Common myeloid progenitor, CD34-positive (primary cell): Measurements from ENCODE around the gene SCRN1.
A peak's percentile ranks its signal among the peaks of the same experiment; 100 is the strongest.

Source experiments
- CTCF ChIA-PET: fragments of 350-600 bp; sonication (Branson Sonifier 250); formaldehyde crosslinking; loops from one replicate; lab custom pipeline; 2021; ENCODE audit warnings: antibody characterized with exemption; lab: Charles Lee
- POLR2A ChIA-PET: fragments of 350-600 bp; sonication (Branson Sonifier 250); formaldehyde crosslinking; loops from one replicate; lab custom pipeline; 2021; ENCODE audit warnings: antibody characterized with exemption; lab: Charles Lee
- DNase-seq, 3 donors: peaks; one replicate each; pipeline versions ENCODE4 v3.0.0 to v3.0.0-alpha.2; 2013
- H3K27ac ChIP-seq, 2 experiments: 1 replicate in 1 of 2; 2 replicates in 1 of 2; pipeline ENCODE4 v1.7.0; 2013; ENCODE audit warnings: inconsistent platforms in 2 of 2, low read length in 2 of 2, mild to moderate bottlenecking in 2 of 2, low read depth in 1 of 2, moderate library complexity in 1 of 2; ENCODE audit not compliant: severe bottlenecking in 2 of 2, insufficient read depth in 1 of 2, poor library complexity in 1 of 2
- H3K27me3 ChIP-seq, 5 experiments: replicated peaks in 2 of 5; 1 replicate in 3 of 5; 2 replicates in 2 of 5; pipeline versions ENCODE4 v1.6.1 to v1.7.0; 2013; ENCODE audit warnings: low read length in 4 of 5, mild to moderate bottlenecking in 2 of 5, moderate library complexity in 2 of 5, inconsistent platforms in 1 of 5; ENCODE audit not compliant: insufficient read depth in 5 of 5, control insufficient read depth in 4 of 5
- H3K36me3 ChIP-seq, 4 experiments: 1 replicate in 2 of 4; 2 replicates in 2 of 4; pipeline versions ENCODE4 v1.6.1 to v1.7.0; 2013; ENCODE audit warnings: low read length in 3 of 4, control low read depth in 1 of 4, mild to moderate bottlenecking in 1 of 4; ENCODE audit not compliant: control insufficient read depth in 4 of 4, insufficient read depth in 4 of 4
- H3K4me1 ChIP-seq, 4 experiments: 1 replicate in 3 of 4; 2 replicates in 1 of 4; pipeline versions ENCODE4 v1.6.1 to v1.7.1; 2013; ENCODE audit warnings: low read length in 3 of 4, mild to moderate bottlenecking in 3 of 4, control low read depth in 1 of 4, inconsistent platforms in 1 of 4, moderate library complexity in 1 of 4; ENCODE audit not compliant: control insufficient read depth in 4 of 4, insufficient read depth in 4 of 4; ENCODE audit errors: control extremely low read depth in 1 of 4
- H3K4me3 ChIP-seq, 7 experiments: 1 replicate in 4 of 7; 2 replicates in 3 of 7; pipeline versions ENCODE4 v1.5.1 to v1.7.0; 2013; ENCODE audit warnings: mild to moderate bottlenecking in 7 of 7, low read length in 6 of 7, moderate library complexity in 6 of 7, inconsistent platforms in 2 of 7, low read depth in 2 of 7, control low read depth in 1 of 7; ENCODE audit not compliant: insufficient read depth in 4 of 7, control insufficient read depth in 1 of 7; ENCODE audit errors: extremely low read depth in 1 of 7
- H3K9me3 ChIP-seq, 5 experiments: 1 replicate in 4 of 5; 2 replicates in 1 of 5; pipeline versions ENCODE4 v1.6.1 to v1.7.1; 2013; ENCODE audit warnings: low read length in 4 of 5, mild to moderate bottlenecking in 2 of 5, inconsistent platforms in 1 of 5, low read depth in 1 of 5, moderate library complexity in 1 of 5; ENCODE audit not compliant: control insufficient read depth in 4 of 5, insufficient read depth in 2 of 5; ENCODE audit errors: control extremely low read depth in 1 of 5
- WGBS: methylation state at CpG from one replicate; pipeline ENCODE4 v1.1.5; 2013; ENCODE audit not compliant: insufficient coverage; 5-methylcytosine and 5-hydroxymethylcytosine counted together

Gene SCRN1

DNA sequence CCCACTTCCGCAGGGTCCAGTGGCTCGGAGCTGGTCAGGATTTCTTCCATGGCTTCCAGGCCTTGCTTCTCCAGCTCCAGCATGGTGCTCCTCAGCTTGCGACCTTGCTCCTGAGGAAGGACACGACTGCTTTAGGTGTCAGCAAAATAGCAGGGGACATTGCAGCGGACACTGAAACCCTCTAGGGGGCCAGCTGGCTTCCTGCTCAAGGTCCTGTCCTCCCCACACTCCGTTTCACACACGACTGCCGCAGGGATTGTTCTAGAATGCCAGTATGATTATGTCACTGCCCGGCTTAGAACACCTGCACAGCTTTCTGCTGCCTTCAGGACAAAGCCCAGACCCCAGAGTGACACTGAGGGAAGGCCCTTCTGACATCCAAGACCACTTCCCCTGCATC, 65.6 kb downstream of the SCRN1 start:
- Histone ChIP-seq H3K27ac (peak overlapping the region in 1 of 2 experiments; percentile 7), H3K4me1 (no peaks in the 10 kb centered on the region), H3K36me3 (peaks cover 6 to 62% (median 36%) of the 10 kb centered on the region in 4 experiments), H3K4me3 (no peak overlapping the region), H3K27me3 (no peaks in the 10 kb centered on the region), H3K9me3 (no peaks in the 10 kb centered on the region)
- CTCF ChIA-PET = interaction anchor here (0.6 to 7.8 kb wide), 5 partner anchors 30 to 150 kb away, joined by 3 to 119 read pairs (median 5); no protein-coding TSS in a partner anchor
- POLR2A ChIA-PET = no interaction called here
- DNase-seq = no peak
- 95% methylated on average over 9 of the region's 9 CpGs for WGBS

DNA sequence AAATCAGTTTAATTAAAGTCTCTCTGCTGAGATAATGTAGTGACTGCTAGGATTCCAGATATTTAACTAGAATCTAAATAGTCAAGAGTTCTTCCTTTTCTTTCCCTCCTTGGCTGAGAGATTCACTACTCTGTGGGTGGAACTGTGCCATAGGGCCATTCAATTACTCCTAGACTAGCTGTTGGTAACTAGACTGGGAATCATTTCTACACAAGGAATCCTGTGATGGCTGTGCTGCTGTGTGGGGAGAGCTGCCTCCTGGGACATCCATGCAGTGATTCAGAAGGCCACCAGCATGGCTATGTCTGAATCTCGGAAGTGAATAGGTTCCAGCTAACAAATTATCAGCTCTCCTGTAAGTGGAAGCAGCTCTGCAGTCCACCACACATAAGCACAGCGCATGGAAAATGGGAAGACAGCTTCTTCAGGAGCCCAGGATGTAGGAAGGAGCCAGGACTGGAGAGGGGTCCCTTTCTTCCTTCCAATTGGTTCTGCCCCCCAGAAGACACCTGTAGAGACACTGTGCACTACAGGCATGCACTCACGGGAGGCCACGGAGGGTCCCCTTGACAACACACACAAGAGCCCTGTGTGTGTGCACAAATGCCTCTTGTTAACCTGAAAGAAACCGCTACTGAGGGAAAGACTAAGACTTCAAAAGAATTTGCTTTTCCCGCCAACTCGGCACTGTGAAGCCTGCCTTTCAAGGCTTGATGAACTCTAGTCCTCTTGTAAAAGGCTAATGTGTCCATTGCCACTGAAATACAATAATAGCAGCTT, 66.5 kb downstream of the SCRN1 start:
- no peaks in the 10 kb centered on the region for H3K27me3 ChIP-seq
- ChIA-PET POLR2A (no interaction called here), CTCF (interaction anchor here (0.6 to 7.8 kb wide), 14 partner anchors 9 to 176 kb away, joined by 3 to 119 read pairs (median 11); no protein-coding TSS in a partner anchor)
- no peak overlapping the region for H3K4me3 ChIP-seq
- H3K9me3 ChIP-seq = no peaks in the 10 kb centered on the region
- 79% methylated on average over 6 of the region's 7 CpGs for WGBS
- no peak for DNase-seq
- no peak overlapping the region for H3K27ac ChIP-seq
- H3K36me3 ChIP-seq = peaks cover 6 to 62% (median 32%) of the 10 kb centered on the region in 4 experiments
- no peaks in the 10 kb centered on the region for H3K4me1 ChIP-seq

DNA sequence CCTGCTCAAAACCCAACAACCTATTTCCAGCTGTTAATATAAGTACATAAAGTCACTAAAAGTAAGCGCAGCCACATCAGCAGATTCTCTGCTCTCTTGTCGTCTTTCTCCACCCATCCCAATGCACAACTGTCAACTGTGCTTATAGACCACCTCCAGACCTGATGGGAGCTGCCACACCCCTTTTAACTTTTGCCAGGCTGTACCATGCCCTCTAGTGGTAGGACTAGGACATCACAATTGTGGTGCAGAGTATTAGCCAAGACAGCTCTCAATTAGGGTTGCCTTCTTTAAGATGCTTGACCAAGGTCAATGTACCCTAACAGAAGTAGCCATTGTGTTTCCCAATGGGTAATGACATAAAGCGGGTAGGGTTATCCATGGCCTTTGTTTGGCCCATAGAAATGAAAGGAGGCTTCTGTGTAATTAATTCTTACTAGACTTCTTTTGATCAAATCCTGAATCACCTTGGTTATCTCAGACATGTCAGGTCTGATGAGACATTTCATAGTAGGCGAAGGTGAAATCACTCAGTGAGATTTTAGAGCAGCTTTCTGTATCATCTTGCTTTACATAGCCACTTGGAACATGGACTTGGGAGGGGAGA, 68.1 kb downstream of the SCRN1 start:
- H3K36me3 ChIP-seq = peaks cover 6 to 53% (median 30%) of the 10 kb centered on the region in 4 experiments
- no peaks in the 10 kb centered on the region for H3K4me1 ChIP-seq
- H3K4me3 ChIP-seq = no peak overlapping the region
- WGBS = 86% methylated on average over 1 of the region's 4 CpGs
- H3K9me3 ChIP-seq = no peaks in the 10 kb centered on the region
- ChIA-PET CTCF (interaction anchor here (0.6 to 7.8 kb wide), 30 partner anchors 9 to 642 kb away, joined by 3 to 119 read pairs (median 4); no protein-coding TSS in a partner anchor), POLR2A (interaction anchor here (1.6 kb wide), 1 partner anchor 43 kb away, joined by 3 read pairs; no protein-coding TSS in a partner anchor)
- DNase-seq = peak; percentile 73 to 80 (median 75)
- no peaks in the 10 kb centered on the region for H3K27me3 ChIP-seq
- no peak overlapping the region for H3K27ac ChIP-seq

GRCh38 chr7:29920491-29920890, 69.1 kb downstream of the SCRN1 start:
- ChIA-PET POLR2A (no interaction called here), CTCF (interaction anchor here (0.7 to 7.8 kb wide), 20 partner anchors 12 to 643 kb away, joined by 3 to 119 read pairs (median 6); no protein-coding TSS in a partner anchor)
- DNase-seq = no peak
- no peak overlapping the region for H3K27ac ChIP-seq
- H3K4me1 ChIP-seq = peaks cover 0 to 5% (median 2%) of the 10 kb centered on the region in 4 experiments
- no peaks in the 10 kb centered on the region for H3K27me3 ChIP-seq
- H3K36me3 ChIP-seq = peaks cover 6 to 48% (median 27%) of the 10 kb centered on the region in 4 experiments
- no peaks in the 10 kb centered on the region for H3K9me3 ChIP-seq
- no peak overlapping the region for H3K4me3 ChIP-seq
- WGBS = 100% methylated on average over 2 of the region's 5 CpGs

GRCh38 chr7:29919790-29920189, 69.8 kb downstream of the SCRN1 start:
- POLR2A ChIA-PET = no interaction called here
- Histone ChIP-seq H3K4me1 (peaks cover 0 to 6% (median 3%) of the 10 kb centered on the region in 4 experiments), H3K27me3 (no peaks in the 10 kb centered on the region), H3K27ac (no peak overlapping the region), H3K9me3 (no peaks in the 10 kb centered on the region), H3K4me3 (no peak overlapping the region), H3K36me3 (peaks cover 6 to 46% (median 25%) of the 10 kb centered on the region in 4 experiments)
- 83% methylated on average over 1 of the region's 5 CpGs for WGBS
- no peak for DNase-seq
- CTCF ChIA-PET = interaction anchor here (1.5 to 7.8 kb wide), 10 partner anchors 11 to 644 kb away, joined by 4 to 119 read pairs (median 8); no protein-coding TSS in a partner anchor

DNA sequence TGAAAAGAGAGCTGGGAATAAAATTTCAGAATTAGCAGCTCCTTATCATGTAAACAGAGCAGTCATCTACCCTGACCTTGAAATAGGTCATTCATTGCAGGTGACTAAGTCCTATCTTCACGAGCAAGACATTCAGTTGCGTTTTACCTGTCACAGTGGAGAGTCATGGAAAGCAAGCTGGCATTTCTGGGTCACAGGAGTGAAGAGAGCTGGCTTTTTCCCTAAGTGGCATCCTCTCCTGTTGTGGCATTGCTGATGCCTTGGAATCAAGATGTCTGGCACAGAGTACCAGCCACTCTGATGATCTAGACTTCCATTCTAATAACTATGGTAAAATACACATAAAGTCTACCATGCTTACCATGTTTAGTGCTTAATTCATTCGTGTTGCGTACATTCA, 70.8 kb downstream of the SCRN1 start:
- DNase-seq = no peak
- Histone ChIP-seq H3K36me3 (peaks cover 6 to 40% (median 19%) of the 10 kb centered on the region in 4 experiments), H3K4me3 (no peak overlapping the region), H3K27me3 (no peaks in the 10 kb centered on the region), H3K4me1 (peaks cover 0 to 6% (median 3%) of the 10 kb centered on the region in 4 experiments), H3K9me3 (no peaks in the 10 kb centered on the region), H3K27ac (no peak overlapping the region)
- ChIA-PET CTCF (interaction anchor here (1.5 to 2.2 kb wide), 3 partner anchors 10 to 40 kb away, joined by 3 to 12 read pairs (median 5); no protein-coding TSS in a partner anchor), POLR2A (no interaction called here)
- 98% methylated on average over 4 of the region's 4 CpGs for WGBS
